SK-N-SH (cell line): ENCODE results near the gene ADCK1. TPM values are rescaled to one million over a fixed set of nuclear protein-coding genes. Genes with fewer than 3 reads are reported as not detected.

Experiments used
- CTCF ChIA-PET: fragments of 300-600, 350-600 bp; formaldehyde crosslinking; extraction: SDS; loops from one replicate; lab custom pipeline; 2021; lab: Yijun Ruan, JAX
- POLR2A ChIA-PET: fragments of 350-600 bp; sonication (Branson Sonifier 250); formaldehyde crosslinking; extraction: SDS; loops from one replicate; lab custom pipeline; 2020; ENCODE audit warnings: antibody characterized with exemption, inconsistent platforms; lab: Yijun Ruan, JAX
- DNase-seq: peaks from one replicate; pipeline ENCODE4 v3.0.0; 2012
- H2AFZ ChIP-seq: fragments of 200-600 bp; sonication (generic); 2 replicates; pipeline ENCODE4 v1.8.1; 2016; ENCODE audit warnings: antibody characterized with exemption, mild to moderate bottlenecking, low read depth
- H3F3A ChIP-seq: fragments of 200-600 bp; sonication (generic); replicated peaks from 2 replicates; pipeline ENCODE3; 2016; ENCODE audit warnings: antibody characterized with exemption, mild to moderate bottlenecking; ENCODE audit not compliant: insufficient read depth
- H3K27ac ChIP-seq, 2 experiments: fragments of 200-500 bp in 1 of 2; fragments of 200-600 bp in 1 of 2; sonication (Bioruptor generic) in 1 of 2; sonication (generic), shearing (Covaris generic) in 1 of 2; 2 replicates each; pipeline versions ENCODE4 v1.5.1 to v1.6.1; 2014 to 2016; ENCODE audit warnings: low read depth in 2 of 2, inconsistent platforms in 1 of 2, low read length in 1 of 2, mild to moderate bottlenecking in 1 of 2, mixed read lengths in 1 of 2
- H3K27me3 ChIP-seq: fragments of 200-600 bp; sonication (generic), shearing (Covaris generic); 2 replicates; pipeline ENCODE4 v1.6.1; 2016; ENCODE audit warnings: mixed run types; ENCODE audit not compliant: insufficient read depth
- H3K36me3 ChIP-seq, 2 experiments: fragments of 200-500 bp in 1 of 2; fragments of 200-600 bp in 1 of 2; sonication (Bioruptor generic) in 1 of 2; sonication (generic) in 1 of 2; replicated peaks in 1 of 2; 2 replicates each; pipeline versions ENCODE3 to v1.5.1; 2014 to 2016; ENCODE audit warnings: low read length in 1 of 2, mild to moderate bottlenecking in 1 of 2; ENCODE audit not compliant: insufficient read depth in 2 of 2, control insufficient read depth in 1 of 2
- H3K4me1 ChIP-seq, 2 experiments: fragments of 200-500 bp in 1 of 2; fragments of 200-600 bp in 1 of 2; sonication (Bioruptor generic) in 1 of 2; sonication (generic), shearing (Covaris generic) in 1 of 2; 2 replicates each; pipeline versions ENCODE4 v1.5.1 to v1.6.1; 2014 to 2016; ENCODE audit warnings: low read depth in 1 of 2, low read length in 1 of 2, mixed run types in 1 of 2; ENCODE audit not compliant: insufficient read depth in 2 of 2, control insufficient read depth in 1 of 2
- H3K4me2 ChIP-seq: fragments of 200-600 bp; sonication (generic), shearing (Covaris generic); 2 replicates; pipeline ENCODE4 v1.6.1; 2017; ENCODE audit warnings: mixed run types
- H3K4me3 ChIP-seq, 2 experiments: fragments of 200-500 bp in 1 of 2; fragments of 200-600 bp in 1 of 2; sonication (Bioruptor generic) in 1 of 2; sonication (generic), shearing (Covaris generic) in 1 of 2; 2 replicates each; pipeline versions ENCODE4 v1.5.1 to v1.8.1; 2014 to 2016; ENCODE audit warnings: low read depth in 2 of 2, inconsistent platforms in 1 of 2, low read length in 1 of 2, mild to moderate bottlenecking in 1 of 2, mixed read lengths in 1 of 2, moderate library complexity in 1 of 2
- H3K79me2 ChIP-seq: fragments of 200-600 bp; sonication (generic); 2 replicates; pipeline ENCODE4 v1.8.1; 2017; ENCODE audit warnings: mild to moderate bottlenecking; ENCODE audit not compliant: insufficient read depth
- H3K9ac ChIP-seq: fragments of 200-600 bp; sonication (generic); 2 replicates; pipeline ENCODE4 v1.6.1; 2017; ENCODE audit warnings: mixed run types
- H3K9me2 ChIP-seq: fragments of 200-600 bp; sonication (generic); 2 replicates; pipeline ENCODE4 v1.6.1; 2017; ENCODE audit warnings: mixed run types
- H3K9me3 ChIP-seq: fragments of 200-600 bp; sonication (generic); 2 replicates; pipeline ENCODE4 v1.6.1; 2017; ENCODE audit warnings: mixed run types, mild to moderate bottlenecking, moderate library complexity
- H4K20me1 ChIP-seq: fragments of 200-600 bp; sonication (generic); 2 replicates; pipeline ENCODE4 v1.6.1; 2017; ENCODE audit warnings: mild to moderate bottlenecking, mixed run types; ENCODE audit not compliant: insufficient read depth
- CHD2 ChIP-seq: fragments of 150-350 bp; IDR thresholded peaks from 2 replicates; pipeline ENCODE4 v1.6.1; 2018; ENCODE audit warnings: low read length; ENCODE audit not compliant: partially characterized antibody
- EP300 ChIP-seq, 2 experiments: IDR thresholded peaks; 2 replicates each; pipeline versions ENCODE4 v1.4.0 to v1.6.1; 2012; ENCODE audit warnings: borderline replicate concordance in 1 of 2, low read depth in 1 of 2, low read length in 1 of 2
- FOXJ3 ChIP-seq: sonication (generic); formaldehyde crosslinking; IDR thresholded peaks from 2 replicates; pipeline ENCODE4 v1.5.1; 2020; ENCODE audit warnings: mild to moderate bottlenecking, missing genetic modification reagents
- FOXM1 ChIP-seq: IDR thresholded peaks from 2 replicates; pipeline ENCODE4 v1.4.0; 2012; ENCODE audit warnings: low read depth, mild to moderate bottlenecking
- GABPA ChIP-seq: IDR thresholded peaks from 2 replicates; pipeline ENCODE4 v1.4.0; 2012; ENCODE audit warnings: low read depth, mild to moderate bottlenecking
- GATA2 ChIP-seq: sonication (generic); formaldehyde crosslinking; IDR thresholded peaks from 2 replicates; pipeline ENCODE4 v1.5.0; 2020; ENCODE audit warnings: mild to moderate bottlenecking, missing genetic modification reagents
- IRF3 ChIP-seq: fragments of 150-350 bp; IDR thresholded peaks from 2 replicates; pipeline ENCODE4 v1.6.1; 2016; ENCODE audit warnings: mild to moderate bottlenecking, low read depth, low read length
- MAX ChIP-seq: IDR thresholded peaks from 2 replicates; pipeline ENCODE4 v1.4.0; 2012; ENCODE audit warnings: low read depth
- MXI1 ChIP-seq: IDR thresholded peaks from 2 replicates; pipeline ENCODE4 v1.6.1; 2012; ENCODE audit warnings: mild to moderate bottlenecking, low read depth, low read length, improper control_type of control experiment
- POLR2AphosphoS5 ChIP-seq: IDR thresholded peaks from 2 replicates; pipeline ENCODE4 v1.6.1; 2012; ENCODE audit warnings: low read depth, low read length
- RCOR1 ChIP-seq: fragments of 150-350 bp; IDR thresholded peaks from 2 replicates; pipeline ENCODE4 v1.6.1; 2017; ENCODE audit warnings: antibody characterized with exemption, low read length
- TAF1 ChIP-seq: IDR thresholded peaks from 2 replicates; pipeline ENCODE4 v1.6.1; 2012; ENCODE audit warnings: low read depth, mild to moderate bottlenecking, low read length, moderate library complexity, borderline replicate concordance
- USF1 ChIP-seq: IDR thresholded peaks from 2 replicates; pipeline ENCODE4 v1.4.0; 2012; ENCODE audit warnings: low read depth, borderline replicate concordance
- WGBS: methylation state at CpG from one replicate; pipeline ENCODE4 v1.1.6; 2017; ENCODE audit warnings: low lambda C conversion rate; 5-methylcytosine and 5-hydroxymethylcytosine counted together
- polyA plus RNA-seq, 3 experiments: library from polyadenylated mRNA; depleted of rRNA; stranded (reverse); fragments of >200 nt; gene quantifications; 2 replicates each; pipeline ENCODE4 v1.2.3, GENCODE V29; 2012

Gene ADCK1
- polyA plus RNA-seq, 1 of the 3 experiments (the other 2 are of a cell fraction): 11.4 TPM

GRCh38 chr14:77838831-77839511 lies 39.1 kb downstream of the ADCK1 start:
- Histone ChIP-seq H4K20me1 (no peaks in the 10 kb centered on the region), H3K27ac (no peak overlapping the region), H3K9me2 (no peaks in the 10 kb centered on the region), H3K4me2 (no peak overlapping the region), H3K9me3 (no peaks in the 10 kb centered on the region), H3K36me3 (no peaks in the 10 kb centered on the region), H2AFZ (no peak overlapping the region), H3F3A (no peaks in the 10 kb centered on the region), H3K9ac (no peak overlapping the region), H3K4me1 (no peaks in the 10 kb centered on the region; a peak in 1 of 4 replicates), H3K27me3 (no peaks in the 10 kb centered on the region), H3K4me3 (no peak overlapping the region), H3K79me2 (no peaks in the 10 kb centered on the region)
- TF ChIP-seq EP300 (IDR thresholded peaks at IDR 0.05; ENCODE audit: borderline replicate concordance in 1 of 2, low read depth in 1 of 2, low read length in 1 of 2) (no peak), USF1 (no peak), CHD2 (no peak), MAX (no peak), MXI1 (no peak), FOXM1 (no peak), FOXJ3 (CRISPR knock-in tag) (no peak), IRF3 (no peak), TAF1 (no peak), GATA2 (CRISPR knock-in tag) (no peak), GABPA (no peak)
- no peak for DNase-seq
- CTCF ChIA-PET: interaction anchor here (3.8 kb wide), 1 partner anchor 23 kb away, joined by 10 read pairs; no protein-coding TSS in a partner anchor
- POLR2A ChIA-PET: no interaction called here
- 89% methylated on average over 6 of the region's 8 CpGs for WGBS

GRCh38 chr14:77843195-77843594 lies 43.3 kb downstream of the ADCK1 start:
- WGBS: 75% methylated on average over 3 of the region's 3 CpGs
- H2AFZ ChIP-seq: no peak overlapping the region
- no peaks in the 10 kb centered on the region for H3K27me3 ChIP-seq
- POLR2A ChIA-PET: no interaction called here
- H3F3A ChIP-seq: no peaks in the 10 kb centered on the region
- H3K79me2 ChIP-seq: no peaks in the 10 kb centered on the region
- H3K9me2 ChIP-seq: no peaks in the 10 kb centered on the region
- no peaks in the 10 kb centered on the region; a peak in 1 of 4 replicates for H3K4me1 ChIP-seq
- no peak overlapping the region for H3K4me2 ChIP-seq
- CTCF ChIA-PET: no interaction called here
- H3K9ac ChIP-seq: no peak overlapping the region
- DNase-seq: no peak
- H3K9me3 ChIP-seq: no peaks in the 10 kb centered on the region
- H4K20me1 ChIP-seq: no peaks in the 10 kb centered on the region
- no peak overlapping the region for H3K4me3 ChIP-seq
- H3K36me3 ChIP-seq: no peaks in the 10 kb centered on the region
- H3K27ac ChIP-seq: no peak overlapping the region
- TF ChIP-seq RCOR1 (no peak), IRF3 (no peak), POLR2AphosphoS5 (no peak), FOXM1 (no peak), USF1 (no peak), GATA2 (CRISPR knock-in tag) (no peak), CHD2 (no peak)
